GM18868 (cell line): ENCODE results near the gene CCHCR1.
"Not testable (repeated sequence)": the region's sequence is repeated elsewhere in the genome, so short reads cannot be mapped to it uniquely, and the experiment has no call there.

Source experiments
- ATAC-seq: cut with Tn5 transposase; IDR thresholded peaks from one replicate; pipeline ENCODE4 v1.9.1; 2021; ENCODE audit warnings: mild to moderate bottlenecking, moderate library complexity; ENCODE audit not compliant: unreplicated experiment

Gene CCHCR1

GRCh38 chr6:31185695-31186051, 28.1 kb upstream of the CCHCR1 start:
- ATAC-seq: not testable (repeated sequence)

- ATAC-seq: not testable (repeated sequence)
These were observed 26.3 kb upstream of the CCHCR1 start for GRCh38 chr6:31183859-31184258.

DNA sequence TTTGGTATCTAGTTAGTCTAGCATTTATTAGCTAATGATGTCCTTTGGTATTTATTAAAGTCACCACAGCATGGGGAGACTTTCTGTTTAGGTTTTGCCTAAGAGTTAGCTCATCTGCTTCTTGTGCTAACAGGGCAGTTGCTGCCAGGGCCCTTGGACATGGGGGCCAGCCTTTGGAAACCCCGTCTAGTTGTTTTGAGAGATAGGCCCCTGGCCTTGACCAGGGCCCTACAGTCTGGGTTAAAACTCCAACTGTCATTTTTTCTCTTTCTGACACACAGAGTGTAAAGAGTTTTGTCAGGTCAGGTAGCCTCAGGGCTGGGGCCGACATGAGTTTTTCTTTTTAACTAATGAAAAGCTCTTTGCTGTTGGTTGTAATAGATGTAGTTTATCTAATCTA, 25.7 kb upstream of the CCHCR1 start:
- not testable (repeated sequence) for ATAC-seq

DNA sequence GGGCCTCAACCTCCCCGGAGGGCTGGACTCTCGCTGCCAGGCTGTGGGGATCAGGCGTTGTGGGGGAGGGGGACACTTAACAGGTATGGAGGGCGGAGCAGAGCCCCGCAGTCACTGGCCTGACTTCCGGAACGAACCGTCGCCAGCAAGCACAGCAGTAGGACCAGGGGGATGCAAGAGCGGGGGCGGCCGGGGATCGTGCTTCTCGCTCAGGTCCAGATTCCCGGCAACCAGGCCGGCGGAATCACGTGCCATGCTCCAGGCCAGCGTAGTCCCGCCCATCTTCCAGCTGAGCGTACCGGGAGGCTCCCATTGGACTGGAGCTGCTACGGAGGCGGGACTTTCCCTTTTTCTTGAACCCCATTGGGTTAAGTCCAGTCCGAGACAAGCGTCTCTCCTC, 22.9 kb upstream of the CCHCR1 start:
- ATAC-seq: no peak

GRCh38 chr6:31179896-31180295, 22.3 kb upstream of the CCHCR1 start:
- ATAC-seq: no peak

DNA sequence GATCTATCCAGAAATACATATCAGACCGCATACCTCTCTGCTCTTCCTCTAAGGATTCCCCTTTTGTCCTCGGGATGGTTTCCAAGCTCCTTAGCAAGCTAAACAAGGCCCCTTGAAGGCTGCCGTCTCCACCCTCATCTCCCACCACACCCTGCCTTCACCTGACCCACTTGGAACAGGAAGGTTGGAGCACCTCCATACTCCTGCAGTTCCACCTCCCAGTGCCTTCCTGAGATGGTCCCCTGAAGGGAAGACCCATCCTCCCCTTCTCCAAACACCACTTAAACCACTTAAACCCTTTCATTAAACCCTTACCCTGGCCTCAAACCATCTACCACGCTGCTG, 21.4 kb upstream of the CCHCR1 start:
- ATAC-seq: no peak

GRCh38 chr6:31178143-31179041, 20.8 kb upstream of the CCHCR1 start:
- no peak for ATAC-seq

DNA sequence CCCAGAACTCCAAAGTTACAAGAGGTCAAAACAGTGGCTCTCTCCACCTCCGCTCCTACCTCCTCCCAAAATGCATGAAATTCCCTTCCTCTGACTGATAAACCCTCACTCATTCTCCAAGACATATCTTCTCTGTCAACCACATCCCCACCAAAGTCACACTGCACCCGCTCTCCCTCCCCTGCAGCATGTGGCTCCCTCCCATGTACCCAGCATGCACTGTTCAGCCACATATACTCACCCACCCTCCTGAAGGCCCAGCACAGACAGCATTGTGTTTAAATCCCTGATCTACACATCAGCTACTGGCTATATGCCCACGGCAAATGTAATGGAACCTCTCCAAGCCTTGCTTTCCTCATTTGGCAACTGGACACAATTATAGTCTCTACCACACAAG, 18.4 kb upstream of the CCHCR1 start:
- ATAC-seq: no peak

- no peak for ATAC-seq
These were observed 16.8 kb upstream of the CCHCR1 start for GRCh38 chr6:31174378-31174777.

DNA sequence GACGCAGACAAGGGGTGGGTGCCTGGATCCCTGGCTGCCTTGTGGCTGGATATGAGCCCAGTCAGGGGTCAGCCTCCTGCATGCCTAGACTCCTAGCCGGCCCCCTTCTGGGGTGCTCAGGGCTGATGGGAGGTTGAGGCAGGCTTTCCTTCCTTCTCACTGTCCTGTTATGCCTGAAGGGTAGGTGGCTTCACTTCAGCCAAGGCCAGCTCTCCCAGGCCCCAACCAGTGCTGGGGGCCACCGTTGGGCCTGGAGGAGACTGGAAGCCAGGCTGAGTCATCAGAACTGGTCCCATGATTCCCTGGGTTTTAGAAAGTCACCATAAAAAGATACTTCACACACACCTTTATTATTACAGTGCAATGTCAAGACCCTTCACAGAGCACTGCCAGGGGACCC, 15.8 kb upstream of the CCHCR1 start:
- ATAC-seq: no peak

DNA sequence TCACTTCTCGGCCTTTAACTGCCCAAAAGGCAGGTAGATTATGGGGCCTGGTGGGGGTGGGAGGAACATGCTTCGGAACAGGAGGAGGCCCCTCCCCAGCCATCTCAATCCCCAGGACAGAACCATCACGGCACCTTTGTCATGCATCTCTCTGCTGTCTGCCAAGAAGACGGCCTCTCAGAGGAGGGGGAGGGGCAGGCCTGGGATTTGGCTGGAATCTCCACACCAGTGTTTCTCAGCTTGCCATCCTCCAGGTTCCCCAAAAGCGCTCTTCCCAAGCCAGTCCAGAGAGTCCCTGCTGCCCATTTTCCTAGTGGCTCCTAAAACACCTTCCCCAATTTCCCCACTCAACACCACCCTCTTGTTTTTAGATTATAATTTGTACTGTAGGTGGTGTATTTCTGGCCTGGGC, 15.4 kb upstream of the CCHCR1 start:
- ATAC-seq: no peak

DNA sequence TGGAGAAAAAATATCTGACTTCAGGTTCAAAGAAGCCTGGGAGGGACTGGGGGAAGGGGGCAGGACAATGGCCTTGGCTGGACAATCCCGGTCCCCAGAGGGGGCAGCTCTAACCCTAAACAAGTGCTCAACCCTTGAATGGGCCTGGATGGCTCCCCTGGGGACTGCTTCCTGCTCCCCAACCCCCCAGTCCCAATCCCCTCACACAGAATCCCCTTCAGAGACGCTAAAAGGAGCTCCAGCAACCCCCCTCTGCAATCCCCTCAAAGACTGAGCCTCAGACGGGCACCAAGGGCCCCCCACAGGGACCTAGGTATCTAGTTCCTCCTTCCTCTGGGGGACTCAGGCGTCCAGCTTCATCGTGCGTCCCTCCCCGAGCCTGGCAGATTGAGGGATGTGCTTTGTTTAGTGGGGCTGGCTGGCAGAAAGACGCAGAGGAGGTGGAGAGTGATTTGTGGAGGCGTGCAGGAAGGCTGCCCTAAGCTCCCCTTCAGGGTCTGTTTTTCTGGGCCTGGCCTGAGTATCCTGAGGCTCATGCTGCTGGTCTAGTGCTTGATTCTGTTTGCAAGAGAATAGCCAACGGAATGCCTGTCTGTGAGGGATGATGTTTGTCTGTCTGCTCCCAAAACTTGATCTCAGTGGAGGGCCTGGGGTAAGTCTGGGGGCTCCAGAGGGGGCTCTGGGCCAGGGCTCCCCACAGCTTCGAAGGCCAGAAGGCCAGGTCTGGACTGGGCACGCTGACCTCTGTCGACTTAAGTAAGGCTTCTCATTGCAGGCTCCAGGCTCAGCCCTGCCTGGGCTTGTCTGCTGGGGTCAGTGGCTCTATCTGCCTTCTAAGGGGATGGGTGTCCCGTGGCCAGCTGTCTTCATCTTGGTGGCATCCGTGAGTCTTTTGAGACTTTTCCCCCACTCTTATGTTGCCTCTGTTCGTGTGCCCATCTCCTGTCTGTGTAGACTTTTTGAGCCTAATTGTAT, 14.6 kb upstream of the CCHCR1 start:
- ATAC-seq: no peak

GRCh38 chr6:31170987-31171671, 13.5 kb upstream of the CCHCR1 start:
- ATAC-seq: no peak

DNA sequence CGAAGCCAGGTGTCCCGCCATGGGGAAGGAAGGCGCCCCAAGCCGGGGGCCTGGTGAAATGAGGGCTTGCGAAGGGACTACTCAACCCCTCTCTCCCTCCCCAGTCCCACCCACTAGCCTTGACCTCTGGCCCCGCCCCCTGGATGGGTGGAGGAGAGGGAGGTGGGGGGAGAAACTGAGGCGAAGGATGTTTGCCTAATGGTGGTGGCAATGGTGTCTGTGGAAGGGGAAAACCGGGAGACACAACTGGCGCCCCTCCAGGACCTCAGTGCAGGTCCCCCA, 12.9 kb upstream of the CCHCR1 start, which contains the start of gene POU5F1:
Gene POU5F1 (minus strand): TSS at position 83 of the 282 bp plus-strand sequence. CDS start 62 bp downstream, at position 21.
- no peak for ATAC-seq

DNA sequence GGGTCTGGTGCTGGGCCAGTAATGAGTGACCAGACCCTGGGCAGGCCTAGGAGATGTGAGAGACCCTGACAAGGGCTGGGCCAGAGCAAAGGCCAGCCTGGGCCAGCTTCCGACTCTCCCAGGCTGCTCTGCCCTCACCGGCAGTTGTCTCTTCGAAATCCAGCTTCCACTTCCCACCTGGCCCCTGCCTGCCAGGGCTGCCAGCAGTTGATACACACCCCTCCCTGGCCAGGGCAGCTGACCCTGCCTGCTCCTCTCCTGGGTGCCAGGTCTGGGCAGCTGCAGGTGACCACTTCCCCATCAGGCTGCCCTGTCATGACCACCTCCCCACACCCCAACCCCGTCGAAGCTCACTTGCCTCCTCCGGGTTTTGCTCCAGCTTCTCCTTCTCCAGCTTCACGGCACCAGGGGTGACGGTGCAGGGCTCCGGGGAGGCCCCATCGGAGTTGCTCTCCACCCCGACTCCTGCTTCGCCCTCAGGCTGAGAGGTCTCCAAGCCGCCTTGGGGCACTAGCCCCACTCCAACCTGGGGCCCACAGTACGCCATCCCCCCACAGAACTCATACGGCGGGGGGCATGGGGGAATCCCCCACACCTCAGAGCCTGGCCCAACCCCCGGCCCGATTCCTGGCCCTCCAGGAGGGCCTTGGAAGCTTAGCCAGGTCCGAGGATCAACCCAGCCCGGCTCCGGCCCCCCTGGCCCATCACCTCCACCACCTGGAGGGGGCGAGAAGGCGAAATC, 12.4 kb upstream of the CCHCR1 start:
- ATAC-seq: not testable (repeated sequence)

- ATAC-seq: no peak
These were observed 11.7 kb upstream of the CCHCR1 start for GRCh38 chr6:31169123-31169857.

- no peak for ATAC-seq
These were observed 11.0 kb upstream of the CCHCR1 start for GRCh38 chr6:31168606-31169005.

- ATAC-seq: no peak
These were observed 8.4 kb upstream of the CCHCR1 start for GRCh38 chr6:31165986-31166385.

DNA sequence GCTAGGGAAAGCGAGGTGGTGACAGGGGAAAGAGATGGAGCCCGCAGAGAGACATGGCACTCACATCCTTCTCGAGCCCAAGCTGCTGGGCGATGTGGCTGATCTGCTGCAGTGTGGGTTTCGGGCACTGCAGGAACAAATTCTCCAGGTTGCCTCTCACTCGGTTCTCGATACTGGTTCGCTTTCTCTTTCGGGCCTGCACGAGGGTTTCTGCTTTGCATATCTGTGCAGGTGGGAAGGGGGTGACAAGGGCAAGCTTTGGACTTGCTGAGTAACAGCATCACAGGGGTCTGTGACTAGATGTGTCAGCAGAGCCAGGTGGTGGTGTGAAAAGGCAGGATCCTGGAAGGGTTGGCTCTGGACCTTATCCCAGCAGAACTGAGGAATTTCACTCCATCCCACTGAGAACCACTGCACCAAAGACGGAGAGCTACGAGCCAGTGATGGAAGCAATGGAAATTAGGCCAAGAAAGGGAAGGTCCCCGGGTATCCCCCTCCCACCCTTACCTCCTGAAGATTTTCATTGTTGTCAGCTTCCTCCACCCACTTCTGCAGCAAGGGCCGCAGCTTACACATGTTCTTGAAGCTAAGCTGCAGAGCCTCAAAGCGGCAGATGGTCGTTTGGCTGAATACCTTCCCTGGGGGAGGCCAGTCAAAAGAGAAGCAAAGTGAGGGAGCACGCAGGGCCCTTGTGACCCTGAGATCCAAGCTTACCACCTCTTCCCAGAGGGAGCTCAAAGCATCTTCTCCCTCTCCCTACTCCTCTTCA, 7.6 kb upstream of the CCHCR1 start:
- peak; percentile 79 for ATAC-seq
